ENCODE data around the gene EEFSEC. TPM values are rescaled to one million over a fixed set of nuclear protein-coding genes. Genes with fewer than 3 reads are reported as not detected.

EEFSEC gene
- total and polyA plus RNA-seq, 7 experiments from 2014 or later: 17.3 to 31.4 (median 18.3) TPM

- H3K4me3 ChIP-seq (ENCODE audit: low read length): no peak overlapping the region
- Mint-ChIP-seq H3K27ac (peak overlapping the region in 1 of 9 donors; percentile 18), H3K36me3 (peaks cover 0 to 6% (median 0%) of the 10 kb centered on the region in 5 donors), H3K9me3 (no peaks in the 10 kb centered on the region), H3K27me3 (peaks cover 19 to 45% (median 32%) of the 10 kb centered on the region in 5 donors), H3K4me1 (peaks cover 0 to 13% (median 8%) of the 10 kb centered on the region in 7 donors), H3K4me3 (peak overlapping the region in 4 of 10 donors; percentile 23 to 39 (median 30))
- H3K9me3 ChIP-seq (ENCODE audit: control insufficient read depth in 2 of 3, low read length in 3 of 3): no peaks in the 10 kb centered on the region
- no peak overlapping the region for H3K27ac ChIP-seq (ENCODE audit: low read depth, low read length)
- no peaks in the 10 kb centered on the region for H3K27me3 ChIP-seq (ENCODE audit: control insufficient read depth in 2 of 2, insufficient read depth in 2 of 2, low read length in 2 of 2)
- no peaks in the 10 kb centered on the region for H3K36me3 ChIP-seq (ENCODE audit: control insufficient read depth in 2 of 3, insufficient read depth in 3 of 3, low read length in 3 of 3)
- H3K4me1 ChIP-seq (ENCODE audit: control insufficient read depth in 2 of 2, insufficient read depth in 2 of 2, low read length in 2 of 2): no peaks in the 10 kb centered on the region
- intact Hi-C loops (cut with micrococcal nuclease): loop anchor here in 1 of 2 donors (2.0 to 10.0 kb wide), 3 partner anchors 40 to 333 kb away; partner anchors contain the start of gene DNAJB8
- POLR2A ChIA-PET: no interaction called here
- no peak for DNase-seq
- CTCF ChIA-PET: interaction anchor here (0.7 to 3.6 kb wide), 9 partner anchors 11 to 181 kb away, joined by 3 to 21 read pairs (median 3); no protein-coding TSS in a partner anchor
- no peak for ATAC-seq
Observed at GRCh38 chr3:128427175-128427857, 274.0 kb downstream of the EEFSEC start.

- Mint-ChIP-seq H3K9me3 (peaks cover 0 to 2% (median 0%) of the 10 kb centered on the region in 11 donors), H3K4me3 (peak overlapping the region in 1 of 10 donors; percentile 29), H3K27me3 (peaks cover 22 to 48% (median 34%) of the 10 kb centered on the region in 5 donors), H3K36me3 (peaks cover 0 to 6% (median 0%) of the 10 kb centered on the region in 5 donors), H3K4me1 (peaks cover 0 to 15% (median 12%) of the 10 kb centered on the region in 7 donors), H3K27ac (no peak overlapping the region)
- Histone ChIP-seq H3K4me3 (ENCODE audit: low read length) (no peak overlapping the region), H3K27me3 (ENCODE audit: control insufficient read depth in 2 of 2, insufficient read depth in 2 of 2, low read length in 2 of 2) (peaks cover 0 to under 1% of the 10 kb centered on the region in 2 donors), H3K9me3 (ENCODE audit: control insufficient read depth in 2 of 3, low read length in 3 of 3) (no peaks in the 10 kb centered on the region), H3K4me1 (ENCODE audit: control insufficient read depth in 2 of 2, insufficient read depth in 2 of 2, low read length in 2 of 2) (no peaks in the 10 kb centered on the region), H3K36me3 (ENCODE audit: control insufficient read depth in 2 of 3, insufficient read depth in 3 of 3, low read length in 3 of 3) (no peaks in the 10 kb centered on the region), H3K27ac (ENCODE audit: low read depth, low read length) (no peak overlapping the region)
- POLR2A ChIA-PET: no interaction called here
- DNase-seq (no peak), ATAC-seq (no peak)
- intact Hi-C loops (cut with micrococcal nuclease): loop anchor here in 1 of 2 donors (2.0 to 10.0 kb wide), 3 partner anchors 39 to 333 kb away; partner anchors contain the start of gene DNAJB8
- CTCF ChIA-PET: interaction anchor here (0.8 to 3.6 kb wide), 4 partner anchors 70 to 180 kb away, joined by 3 to 21 read pairs (median 11); no protein-coding TSS in a partner anchor
Observed at GRCh38 chr3:128427872-128428822, 274.9 kb downstream of the EEFSEC start.

GRCh38 chr3:128429275-128429674 is 276.0 kb downstream of the EEFSEC start:
- Histone ChIP-seq H3K27ac (ENCODE audit: low read depth, low read length) (no peak overlapping the region), H3K36me3 (ENCODE audit: control insufficient read depth in 2 of 3, insufficient read depth in 3 of 3, low read length in 3 of 3) (no peaks in the 10 kb centered on the region), H3K4me1 (ENCODE audit: control insufficient read depth in 2 of 2, insufficient read depth in 2 of 2, low read length in 2 of 2) (no peaks in the 10 kb centered on the region), H3K9me3 (ENCODE audit: control insufficient read depth in 2 of 3, low read length in 3 of 3) (no peaks in the 10 kb centered on the region), H3K4me3 (ENCODE audit: low read length) (no peak overlapping the region), H3K27me3 (ENCODE audit: control insufficient read depth in 2 of 2, insufficient read depth in 2 of 2, low read length in 2 of 2) (peaks cover 3 to 10% of the 10 kb centered on the region in 2 donors)
- Mint-ChIP-seq H3K36me3 (peaks cover 0 to 6% (median 0%) of the 10 kb centered on the region in 5 donors), H3K27ac (no peak overlapping the region), H3K4me1 (peaks cover 0 to 13% (median 11%) of the 10 kb centered on the region in 7 donors), H3K27me3 (peaks cover 29 to 49% (median 40%) of the 10 kb centered on the region in 5 donors), H3K4me3 (no peak overlapping the region), H3K9me3 (peaks cover 0 to 2% (median 0%) of the 10 kb centered on the region in 11 donors)
- ChIA-PET POLR2A (no interaction called here), CTCF (no interaction called here)
- no peak for DNase-seq
- intact Hi-C loops (cut with micrococcal nuclease): loop anchor here in 1 of 2 donors (5.0 to 10.0 kb wide), 2 partner anchors 38 to 334 kb away; partner anchors contain the start of gene DNAJB8
- ATAC-seq: no peak

- Mint-ChIP-seq H3K4me3 (peak overlapping the region in 1 of 10 donors; percentile 25), H3K27ac (no peak overlapping the region), H3K4me1 (peaks cover 0 to 13% (median 11%) of the 10 kb centered on the region in 7 donors), H3K27me3 (peaks cover 29 to 53% (median 40%) of the 10 kb centered on the region in 5 donors), H3K36me3 (peaks cover 0 to 6% (median 0%) of the 10 kb centered on the region in 5 donors), H3K9me3 (peaks cover 0 to 2% (median 0%) of the 10 kb centered on the region in 11 donors)
- H3K9me3 ChIP-seq (ENCODE audit: control insufficient read depth in 2 of 3, low read length in 3 of 3): no peaks in the 10 kb centered on the region
- H3K36me3 ChIP-seq (ENCODE audit: control insufficient read depth in 2 of 3, insufficient read depth in 3 of 3, low read length in 3 of 3): no peaks in the 10 kb centered on the region
- no peak overlapping the region for H3K4me3 ChIP-seq (ENCODE audit: low read length)
- DNase-seq (no peak), ATAC-seq (no peak)
- no peaks in the 10 kb centered on the region for H3K4me1 ChIP-seq (ENCODE audit: control insufficient read depth in 2 of 2, insufficient read depth in 2 of 2, low read length in 2 of 2)
- CTCF ChIA-PET: no interaction called here
- POLR2A ChIA-PET: no interaction called here
- peaks cover 3 to 13% of the 10 kb centered on the region in 2 donors for H3K27me3 ChIP-seq (ENCODE audit: control insufficient read depth in 2 of 2, insufficient read depth in 2 of 2, low read length in 2 of 2)
- H3K27ac ChIP-seq (ENCODE audit: low read depth, low read length): no peak overlapping the region
- intact Hi-C loops (cut with micrococcal nuclease): loop anchor here in 1 of 2 donors (5.0 to 10.0 kb wide), 2 partner anchors 38 to 335 kb away; partner anchors contain the start of gene DNAJB8
Observed at GRCh38 chr3:128429751-128430150, 276.5 kb downstream of the EEFSEC start.

GRCh38 chr3:128430301-128430700 is 277.0 kb downstream of the EEFSEC start:
- Histone ChIP-seq H3K4me1 (ENCODE audit: control insufficient read depth in 2 of 2, insufficient read depth in 2 of 2, low read length in 2 of 2) (no peaks in the 10 kb centered on the region), H3K9me3 (ENCODE audit: control insufficient read depth in 2 of 3, low read length in 3 of 3) (no peaks in the 10 kb centered on the region), H3K27ac (ENCODE audit: low read depth, low read length) (no peak overlapping the region), H3K27me3 (ENCODE audit: control insufficient read depth in 2 of 2, insufficient read depth in 2 of 2, low read length in 2 of 2) (peaks cover 3 to 13% of the 10 kb centered on the region in 2 donors), H3K36me3 (ENCODE audit: control insufficient read depth in 2 of 3, insufficient read depth in 3 of 3, low read length in 3 of 3) (no peaks in the 10 kb centered on the region), H3K4me3 (ENCODE audit: low read length) (no peak overlapping the region)
- Mint-ChIP-seq H3K4me3 (peak overlapping the region in 2 of 10 donors; percentile 25 to 70), H3K36me3 (peaks cover 0 to 6% (median 0%) of the 10 kb centered on the region in 5 donors), H3K9me3 (peaks cover 0 to 2% (median 0%) of the 10 kb centered on the region in 11 donors), H3K4me1 (peaks cover 0 to 13% (median 11%) of the 10 kb centered on the region in 7 donors), H3K27me3 (peaks cover 29 to 53% (median 40%) of the 10 kb centered on the region in 5 donors), H3K27ac (no peak overlapping the region)
- ATAC-seq (no peak), DNase-seq (no peak)
- CTCF ChIA-PET: interaction anchor here (0.5 kb wide), 1 partner anchor 244 kb away, joined by 4 read pairs; no protein-coding TSS in a partner anchor
- intact Hi-C loops (cut with micrococcal nuclease): no loop called here
- POLR2A ChIA-PET: no interaction called here

- Mint-ChIP-seq H3K4me3 (peak overlapping the region in 1 of 10 donors; percentile 70), H3K27ac (peak overlapping the region in 1 of 9 donors; percentile 6), H3K4me1 (peaks cover 0 to 13% (median 11%) of the 10 kb centered on the region in 7 donors), H3K27me3 (peaks cover 29 to 55% (median 40%) of the 10 kb centered on the region in 5 donors), H3K9me3 (peaks cover 0 to 2% (median 0%) of the 10 kb centered on the region in 11 donors), H3K36me3 (peaks cover 0 to 6% (median 0%) of the 10 kb centered on the region in 5 donors)
- DNase-seq (no peak), ATAC-seq (no peak)
- ChIA-PET POLR2A (interaction anchor here (0.8 kb wide), 1 partner anchor 312 kb away, joined by 5 read pairs; no protein-coding TSS in a partner anchor), CTCF (no interaction called here)
- Histone ChIP-seq H3K4me3 (ENCODE audit: low read length) (no peak overlapping the region), H3K27me3 (ENCODE audit: control insufficient read depth in 2 of 2, insufficient read depth in 2 of 2, low read length in 2 of 2) (peaks cover 3 to 13% of the 10 kb centered on the region in 2 donors), H3K4me1 (ENCODE audit: control insufficient read depth in 2 of 2, insufficient read depth in 2 of 2, low read length in 2 of 2) (no peaks in the 10 kb centered on the region), H3K36me3 (ENCODE audit: control insufficient read depth in 2 of 3, insufficient read depth in 3 of 3, low read length in 3 of 3) (no peaks in the 10 kb centered on the region), H3K27ac (ENCODE audit: low read depth, low read length) (no peak overlapping the region), H3K9me3 (ENCODE audit: control insufficient read depth in 2 of 3, low read length in 3 of 3) (no peaks in the 10 kb centered on the region)
- intact Hi-C loops (cut with micrococcal nuclease): no loop called here
Observed at GRCh38 chr3:128430731-128431130, 277.4 kb downstream of the EEFSEC start.
